ENCODE data around the gene TIMM10B.
A peak's percentile ranks its signal among the peaks of the same experiment; 100 is the strongest.

The TIMM10B gene

DNA sequence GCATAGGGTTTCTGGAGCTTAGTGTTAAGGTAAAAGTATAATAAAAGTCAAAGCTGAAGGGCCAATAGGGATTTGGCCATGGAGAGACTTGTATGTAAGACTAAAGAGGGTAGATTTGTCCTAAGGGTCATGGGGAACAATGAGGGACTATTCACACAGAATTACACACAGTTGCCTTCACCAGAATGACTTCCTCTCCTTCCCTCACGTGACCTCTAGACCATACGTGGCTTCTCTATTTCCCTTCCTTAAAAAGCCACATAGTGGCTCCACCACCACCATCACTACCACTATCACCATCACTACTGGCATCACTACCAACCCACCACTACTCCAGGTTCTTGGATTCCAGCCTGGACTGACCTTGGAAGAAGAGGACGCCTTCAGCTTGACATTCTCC lies 43.3 kb upstream of the TIMM10B start:
- WGBS, result 83% methylated on average over 3 of the region's 3 CpGs
- no peak overlapping the region for H3K4me2 ChIP-seq (ENCODE audit: low read length, poor library complexity, severe bottlenecking)
- H3K9ac ChIP-seq (ENCODE audit: low read length), result no peak overlapping the region
- H2BK12ac ChIP-seq (ENCODE audit: low read length in 2 of 2), result no peak overlapping the region
- no peak overlapping the region for H3K14ac ChIP-seq (ENCODE audit: low read length in 2 of 2)
- no peak for DNase-seq
- H4K8ac ChIP-seq (ENCODE audit: low read length), result no peak overlapping the region
- no peaks in the 10 kb centered on the region for H3K79me1 ChIP-seq (replicated peaks; ENCODE audit: low read length, poor library complexity, severe bottlenecking)
- H3K9me3 ChIP-seq (ENCODE audit: control insufficient read depth, low read length), result no peaks in the 10 kb centered on the region
- no peak overlapping the region for H3K27ac ChIP-seq (ENCODE audit: low read length, poor library complexity, severe bottlenecking)
- H3K4me3 ChIP-seq (ENCODE audit: insufficient read depth in 1 of 2, low read depth in 1 of 2, low read length in 2 of 2), result no peak overlapping the region
- no peak overlapping the region for H3K4ac ChIP-seq (ENCODE audit: low read depth in 1 of 2, low read length in 2 of 2)
- H3K36me3 ChIP-seq (ENCODE audit: control insufficient read depth in 1 of 2, insufficient read depth in 2 of 2, low read depth in 1 of 2, low read length in 2 of 2), result peaks cover 0 to 4% of the 10 kb centered on the region in 2 experiments
- no peak overlapping the region for H2BK15ac ChIP-seq (ENCODE audit: low read depth, poor library complexity, severe bottlenecking)
- H2BK120ac ChIP-seq (ENCODE audit: low read depth, low read length), result no peak overlapping the region
- no peaks in the 10 kb centered on the region for H3K4me1 ChIP-seq (ENCODE audit: control insufficient read depth, insufficient read depth, low read depth, low read length)
- H2AK5ac ChIP-seq (ENCODE audit: low read length, severe bottlenecking), result no peak overlapping the region
- no peak overlapping the region for H4K91ac ChIP-seq (ENCODE audit: low read length)
- no peak overlapping the region for H2AFZ ChIP-seq (ENCODE audit: low read depth, low read length)
- H3K23ac ChIP-seq (ENCODE audit: low read length in 2 of 2), result no peak overlapping the region
- no peaks in the 10 kb centered on the region for H3K27me3 ChIP-seq (ENCODE audit: control insufficient read depth in 1 of 2, insufficient read depth in 1 of 2, low read length in 2 of 2)
- H2BK5ac ChIP-seq (ENCODE audit: low read depth, low read length, poor library complexity, severe bottlenecking), result no peak overlapping the region
- no peak overlapping the region for H3K18ac ChIP-seq (ENCODE audit: low read depth in 1 of 2, low read length in 2 of 2)

DNA sequence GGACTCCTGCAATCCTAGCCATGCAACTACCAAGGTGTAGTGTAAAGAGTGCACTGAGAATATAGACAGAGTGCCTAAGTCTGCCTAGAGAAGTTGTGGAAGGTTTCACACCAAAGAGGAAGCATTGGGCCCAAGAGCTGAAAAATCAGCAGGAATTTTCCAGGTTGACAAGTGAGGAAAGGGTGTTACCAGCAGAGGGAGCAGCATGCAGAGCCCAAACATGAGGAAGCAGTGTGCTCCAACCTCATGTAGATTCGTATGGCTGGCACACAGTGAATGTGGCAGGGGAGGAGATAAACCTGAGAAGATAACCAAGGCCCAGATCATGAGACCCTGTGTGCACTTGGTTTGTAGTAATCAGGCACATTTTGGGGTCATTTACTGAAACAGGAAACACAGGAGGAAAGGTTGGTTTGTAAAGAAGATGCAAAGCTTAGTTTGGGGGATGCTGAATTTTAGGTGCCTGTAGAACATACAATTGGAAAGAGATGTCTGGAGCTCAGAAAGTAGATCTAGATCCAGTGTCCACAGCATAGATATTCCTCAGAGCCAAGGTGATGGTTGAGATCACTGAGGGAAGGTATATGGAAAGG lies 42.2 kb upstream of the TIMM10B start:
- Histone ChIP-seq H3K4ac (ENCODE audit: low read depth in 1 of 2, low read length in 2 of 2) (no peak overlapping the region), H3K9me3 (ENCODE audit: control insufficient read depth, low read length) (no peaks in the 10 kb centered on the region), H3K4me3 (ENCODE audit: insufficient read depth in 1 of 2, low read depth in 1 of 2, low read length in 2 of 2) (no peak overlapping the region), H3K23ac (ENCODE audit: low read length in 2 of 2) (no peak overlapping the region), H2BK5ac (ENCODE audit: low read depth, low read length, poor library complexity, severe bottlenecking) (no peak overlapping the region), H2BK120ac (ENCODE audit: low read depth, low read length) (no peak overlapping the region), H4K91ac (ENCODE audit: low read length) (no peak overlapping the region), H3K27me3 (ENCODE audit: control insufficient read depth in 1 of 2, insufficient read depth in 1 of 2, low read length in 2 of 2) (no peaks in the 10 kb centered on the region), H3K79me1 (replicated peaks; ENCODE audit: low read length, poor library complexity, severe bottlenecking) (no peaks in the 10 kb centered on the region), H3K9ac (ENCODE audit: low read length) (no peak overlapping the region), H2BK15ac (ENCODE audit: low read depth, poor library complexity, severe bottlenecking) (no peak overlapping the region), H3K4me1 (ENCODE audit: control insufficient read depth, insufficient read depth, low read depth, low read length) (no peaks in the 10 kb centered on the region), H3K27ac (ENCODE audit: low read length, poor library complexity, severe bottlenecking) (no peak overlapping the region), H2AK5ac (ENCODE audit: low read length, severe bottlenecking) (no peak overlapping the region), H3K36me3 (ENCODE audit: control insufficient read depth in 1 of 2, insufficient read depth in 2 of 2, low read depth in 1 of 2, low read length in 2 of 2) (peaks cover 0 to 4% of the 10 kb centered on the region in 2 experiments), H4K8ac (ENCODE audit: low read length) (no peak overlapping the region), H3K4me2 (ENCODE audit: low read length, poor library complexity, severe bottlenecking) (no peak overlapping the region), H3K14ac (ENCODE audit: low read length in 2 of 2) (no peak overlapping the region), H2BK12ac (ENCODE audit: low read length in 2 of 2) (no peak overlapping the region), H3K18ac (ENCODE audit: low read depth in 1 of 2, low read length in 2 of 2) (no peak overlapping the region), H2AFZ (ENCODE audit: low read depth, low read length) (no peak overlapping the region)
- WGBS, result 9% methylated on average over 1 of the region's 1 CpG
- DNase-seq, result peak; percentile 61

DNA sequence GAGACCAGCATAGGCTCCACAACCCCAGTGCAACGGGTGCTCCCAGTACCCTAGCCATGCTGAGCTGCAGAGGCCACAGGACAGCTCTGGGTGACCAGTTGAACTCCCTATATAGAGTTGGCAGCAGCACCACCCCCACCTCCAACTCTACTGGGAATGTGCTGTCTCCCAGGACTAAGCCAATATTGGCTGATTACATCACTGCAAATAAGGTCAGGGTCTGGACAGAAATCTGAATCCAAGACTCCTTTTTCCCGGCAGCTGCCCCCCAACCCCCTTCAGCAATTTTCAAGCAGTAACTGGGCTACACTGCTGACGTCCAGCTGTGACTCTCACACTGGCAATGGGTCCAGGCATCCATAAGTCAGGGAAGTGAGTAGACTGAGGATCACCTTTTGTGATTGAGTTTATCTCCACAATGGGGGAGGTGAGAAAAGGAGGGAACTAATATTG lies 40.4 kb upstream of the TIMM10B start, which contains the start of gene HPX:
HPX (minus strand) TSS at position 82 of the 453 bp plus-strand sequence; CDS start at position 58, 24 bp downstream.
- Histone ChIP-seq H3K4me2 (ENCODE audit: low read length, poor library complexity, severe bottlenecking) (no peak within 1 kb of the TSS), H3K79me1 (replicated peaks; ENCODE audit: low read length, poor library complexity, severe bottlenecking) (no peaks in the 10 kb centered on the region), H3K36me3 (ENCODE audit: control insufficient read depth in 1 of 2, insufficient read depth in 2 of 2, low read depth in 1 of 2, low read length in 2 of 2) (peaks cover 0 to 4% of the 10 kb centered on the region in 2 experiments), H3K14ac (ENCODE audit: low read length in 2 of 2) (no peak within 1 kb of the TSS), H2AK5ac (ENCODE audit: low read length, severe bottlenecking) (no peak within 1 kb of the TSS), H3K4me1 (ENCODE audit: control insufficient read depth, insufficient read depth, low read depth, low read length) (no peaks in the 10 kb centered on the region), H4K91ac (ENCODE audit: low read length) (no peak within 1 kb of the TSS), H3K27ac (ENCODE audit: low read length, poor library complexity, severe bottlenecking) (no peak within 1 kb of the TSS), H3K27me3 (ENCODE audit: control insufficient read depth in 1 of 2, insufficient read depth in 1 of 2, low read length in 2 of 2) (no peaks in the 10 kb centered on the region), H2BK15ac (ENCODE audit: low read depth, poor library complexity, severe bottlenecking) (no peak within 1 kb of the TSS), H3K18ac (ENCODE audit: low read depth in 1 of 2, low read length in 2 of 2) (no peak within 1 kb of the TSS), H3K23ac (ENCODE audit: low read length in 2 of 2) (no peak within 1 kb of the TSS), H2AFZ (ENCODE audit: low read depth, low read length) (no peak within 1 kb of the TSS), H3K9me3 (ENCODE audit: control insufficient read depth, low read length) (no peaks in the 10 kb centered on the region), H4K8ac (ENCODE audit: low read length) (no peak within 1 kb of the TSS), H2BK120ac (ENCODE audit: low read depth, low read length) (no peak within 1 kb of the TSS), H2BK12ac (ENCODE audit: low read length in 2 of 2) (no peak within 1 kb of the TSS), H3K9ac (ENCODE audit: low read length) (no peak within 1 kb of the TSS), H3K4ac (ENCODE audit: low read depth in 1 of 2, low read length in 2 of 2) (no peak within 1 kb of the TSS), H3K4me3 (ENCODE audit: insufficient read depth in 1 of 2, low read depth in 1 of 2, low read length in 2 of 2) (no peak within 1 kb of the TSS), H2BK5ac (ENCODE audit: low read depth, low read length, poor library complexity, severe bottlenecking) (no peak within 1 kb of the TSS)
- DNase-seq, result no peak
- 93% methylated on average over 3 of the region's 3 CpGs for WGBS

DNA sequence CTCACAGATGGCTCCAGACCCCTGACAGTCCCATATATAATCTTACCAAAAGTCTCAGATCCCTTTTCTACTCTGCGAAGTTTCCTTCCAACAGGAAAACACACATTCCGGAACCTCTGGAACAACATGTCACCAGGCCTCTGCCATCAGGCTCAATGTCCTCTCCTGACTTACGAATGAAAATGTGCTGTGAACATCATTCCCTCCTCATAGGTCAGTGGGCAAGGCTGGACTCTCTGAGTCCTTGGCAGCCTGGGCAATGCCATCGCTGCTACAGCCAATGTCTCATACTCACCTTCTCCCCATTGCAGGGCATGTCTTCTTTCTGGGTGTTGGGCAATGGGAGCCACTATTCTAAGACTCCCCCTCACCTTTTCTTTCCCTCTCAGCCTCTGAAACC lies 38.9 kb upstream of the TIMM10B start:
- H3K14ac ChIP-seq (ENCODE audit: low read length in 2 of 2), result no peak overlapping the region
- H4K8ac ChIP-seq (ENCODE audit: low read length), result no peak overlapping the region
- H2BK12ac ChIP-seq (ENCODE audit: low read length in 2 of 2), result no peak overlapping the region
- H3K9ac ChIP-seq (ENCODE audit: low read length), result no peak overlapping the region
- H2AFZ ChIP-seq (ENCODE audit: low read depth, low read length), result no peak overlapping the region
- no peak overlapping the region for H3K4me2 ChIP-seq (ENCODE audit: low read length, poor library complexity, severe bottlenecking)
- H4K91ac ChIP-seq (ENCODE audit: low read length), result no peak overlapping the region
- H3K4me3 ChIP-seq (ENCODE audit: insufficient read depth in 1 of 2, low read depth in 1 of 2, low read length in 2 of 2), result no peak overlapping the region
- no peak overlapping the region for H2BK5ac ChIP-seq (ENCODE audit: low read depth, low read length, poor library complexity, severe bottlenecking)
- peak overlapping the region in 1 of 2 experiments; percentile 11 for H3K18ac ChIP-seq (ENCODE audit: low read depth in 1 of 2, low read length in 2 of 2)
- no peak overlapping the region for H3K27ac ChIP-seq (ENCODE audit: low read length, poor library complexity, severe bottlenecking)
- H3K79me1 ChIP-seq (replicated peaks; ENCODE audit: low read length, poor library complexity, severe bottlenecking), result no peaks in the 10 kb centered on the region
- no peak overlapping the region for H2BK15ac ChIP-seq (ENCODE audit: low read depth, poor library complexity, severe bottlenecking)
- H3K4me1 ChIP-seq (ENCODE audit: control insufficient read depth, insufficient read depth, low read depth, low read length), result no peaks in the 10 kb centered on the region
- H3K23ac ChIP-seq (ENCODE audit: low read length in 2 of 2), result no peak overlapping the region
- no peak overlapping the region for H2BK120ac ChIP-seq (ENCODE audit: low read depth, low read length)
- no peaks in the 10 kb centered on the region for H3K27me3 ChIP-seq (ENCODE audit: control insufficient read depth in 1 of 2, insufficient read depth in 1 of 2, low read length in 2 of 2)
- DNase-seq, result no peak
- no peak overlapping the region for H3K4ac ChIP-seq (ENCODE audit: low read depth in 1 of 2, low read length in 2 of 2)
- H3K36me3 ChIP-seq (ENCODE audit: control insufficient read depth in 1 of 2, insufficient read depth in 2 of 2, low read depth in 1 of 2, low read length in 2 of 2), result peaks cover 0 to 9% of the 10 kb centered on the region in 2 experiments
- H2AK5ac ChIP-seq (ENCODE audit: low read length, severe bottlenecking), result no peak overlapping the region
- WGBS, result 92% methylated on average over 4 of the region's 4 CpGs
- no peaks in the 10 kb centered on the region for H3K9me3 ChIP-seq (ENCODE audit: control insufficient read depth, low read length)
